DND-41 (cell line): ENCODE measurements around the gene NUDT6.
"Not testable (repeated sequence)": the region's sequence is repeated elsewhere in the genome, so short reads cannot be mapped to it uniquely, and the experiment has no call there.

ENCODE experiments used
- ATAC-seq: fragments of 200-7000 bp; cut with Tn5 transposase; 3 replicates; pipeline ENCODE4 v1.9.1; 2021; ENCODE audit warnings: low read depth; ENCODE audit not compliant: insufficient read depth
- DNase-seq: peaks from one replicate; pipeline ENCODE4 v3.0.0-alpha.2; 2020
- H2AFZ ChIP-seq: 2 replicates; pipeline ENCODE4 v1.6.0; 2012; ENCODE audit warnings: low read depth, low read length
- H3K27ac ChIP-seq: 2 replicates; pipeline ENCODE4 v1.5.1; 2012; ENCODE audit warnings: low read length, inconsistent platforms
- H3K27me3 ChIP-seq: fragments of 200-600 bp; sonication (generic); 2 replicates; pipeline ENCODE4 v1.6.0; 2012; ENCODE audit warnings: low read length, mild to moderate bottlenecking, inconsistent platforms; ENCODE audit not compliant: insufficient read depth, poor library complexity
- H3K36me3 ChIP-seq: 2 replicates; pipeline ENCODE4 v1.5.1; 2012; ENCODE audit warnings: low read length, inconsistent platforms; ENCODE audit not compliant: insufficient read depth
- H3K4me1 ChIP-seq: 2 replicates; pipeline ENCODE4 v1.5.1; 2012; ENCODE audit warnings: mild to moderate bottlenecking, low read length; ENCODE audit not compliant: insufficient read depth
- H3K4me2 ChIP-seq: 2 replicates; pipeline ENCODE4 v1.6.0; 2012; ENCODE audit warnings: mild to moderate bottlenecking, moderate library complexity, low read length, inconsistent platforms; ENCODE audit not compliant: insufficient read depth
- H3K4me3 ChIP-seq, 2 experiments: fragments of 200-600 bp in 1 of 2; shearing (Covaris generic) in 1 of 2; 2 replicates each; pipeline ENCODE4 v1.5.1; 2012 to 2016; ENCODE audit warnings: inconsistent platforms in 2 of 2, low read length in 2 of 2, mild to moderate bottlenecking in 2 of 2, low read depth in 1 of 2, moderate library complexity in 1 of 2
- H3K79me2 ChIP-seq: 2 replicates; pipeline ENCODE4 v1.6.0; 2012; ENCODE audit warnings: low read length, inconsistent platforms; ENCODE audit not compliant: insufficient read depth
- H3K9ac ChIP-seq: 2 replicates; pipeline ENCODE4 v1.6.0; 2012; ENCODE audit warnings: low read depth, mild to moderate bottlenecking, inconsistent platforms, low read length, moderate library complexity
- H3K9me3 ChIP-seq: 2 replicates; pipeline ENCODE4 v1.5.1; 2012; ENCODE audit warnings: low read length, moderate library complexity, mild to moderate bottlenecking, inconsistent platforms; ENCODE audit not compliant: insufficient read depth, severe bottlenecking
- H4K20me1 ChIP-seq: 2 replicates; pipeline ENCODE4 v1.6.0; 2012; ENCODE audit warnings: low read length; ENCODE audit not compliant: insufficient read depth
- CTCF ChIP-seq: IDR thresholded peaks from 2 replicates; pipeline ENCODE4 v1.5.1; 2012; ENCODE audit warnings: borderline replicate concordance, low read length, moderate library complexity, mild to moderate bottlenecking; ENCODE audit not compliant: poor library complexity, severe bottlenecking; ENCODE audit errors: extremely low read depth
- EZH2 ChIP-seq: IDR thresholded peaks from 3 replicates; pipeline ENCODE4 v1.6.1; 2012; ENCODE audit warnings: borderline replicate concordance, low read depth, mild to moderate bottlenecking, moderate library complexity, low read length, inconsistent platforms; ENCODE audit not compliant: severe bottlenecking

NUDT6 gene

GRCh38 chr4:122855353-122855890, 67.0 kb downstream of the NUDT6 start:
- Histone ChIP-seq H3K4me3 (no peak overlapping the region), H3K9me3 (no peaks in the 10 kb centered on the region), H3K27ac (no peak overlapping the region), H4K20me1 (no peaks in the 10 kb centered on the region), H3K27me3 (peaks cover 11% of the 10 kb centered on the region), H3K4me1 (no peaks in the 10 kb centered on the region), H3K36me3 (no peaks in the 10 kb centered on the region), H2AFZ (no peak overlapping the region), H3K4me2 (no peak overlapping the region), H3K9ac (no peak overlapping the region), H3K79me2 (no peaks in the 10 kb centered on the region)
- TF ChIP-seq EZH2: no peak
- TF ChIP-seq CTCF: no peak
- ATAC-seq: no peak
- no peak for DNase-seq

- Histone ChIP-seq H3K27ac (no peak overlapping the region), H4K20me1 (no peaks in the 10 kb centered on the region), H3K79me2 (no peaks in the 10 kb centered on the region), H2AFZ (no peak overlapping the region), H3K4me1 (no peaks in the 10 kb centered on the region), H3K9me3 (no peaks in the 10 kb centered on the region), H3K4me2 (no peak overlapping the region), H3K9ac (no peak overlapping the region), H3K4me3 (no peak overlapping the region), H3K27me3 (peaks cover 11% of the 10 kb centered on the region), H3K36me3 (no peaks in the 10 kb centered on the region)
- DNase-seq (no peak), ATAC-seq (no peak)
- TF ChIP-seq EZH2 (no peak), CTCF (no peak)
Measured at GRCh38 chr4:122854447-122855352, 67.7 kb downstream of the NUDT6 start.

GRCh38 chr4:122851568-122851967, 70.8 kb downstream of the NUDT6 start:
- H3K79me2 ChIP-seq: no peaks in the 10 kb centered on the region
- H3K36me3 ChIP-seq: no peaks in the 10 kb centered on the region
- ATAC-seq (no peak), DNase-seq (no peak)
- H3K9ac ChIP-seq: no peak overlapping the region
- no peaks in the 10 kb centered on the region for H4K20me1 ChIP-seq
- H3K27ac ChIP-seq: no peak overlapping the region
- H3K9me3 ChIP-seq: no peaks in the 10 kb centered on the region
- no peak overlapping the region for H2AFZ ChIP-seq
- no peak overlapping the region for H3K4me3 ChIP-seq
- TF ChIP-seq CTCF: no peak
- no peak for TF ChIP-seq EZH2
- H3K27me3 ChIP-seq: peaks cover 11% of the 10 kb centered on the region
- no peak overlapping the region for H3K4me2 ChIP-seq
- no peaks in the 10 kb centered on the region for H3K4me1 ChIP-seq

GRCh38 chr4:122849789-122850188, 72.6 kb downstream of the NUDT6 start:
- H3K27ac ChIP-seq, H3K4me2 ChIP-seq, ATAC-seq, H3K36me3 ChIP-seq, H3K4me3 ChIP-seq, H4K20me1 ChIP-seq, H3K9ac ChIP-seq, H3K9me3 ChIP-seq, H2AFZ ChIP-seq, H3K4me1 ChIP-seq, DNase-seq, H3K79me2 ChIP-seq: not testable (repeated sequence)
- peaks cover 11% of the 10 kb centered on the region for H3K27me3 ChIP-seq
